A549 (cell line): ENCODE results near the gene PRDM12.

Experiments used
- EP300 ChIP-seq, 2 experiments: fragments of >200 bp; sonication (Bioruptor Twin); formaldehyde crosslinking; IDR thresholded peaks; 2 replicates in 1 of 2; 3 replicates in 1 of 2; pipeline ENCODE4 v1.6.1; 2016 to 2017
- JUNB ChIP-seq: fragments of >200 bp; sonication (Bioruptor Twin); formaldehyde crosslinking; IDR thresholded peaks from 2 replicates; pipeline ENCODE4 v1.6.1; 2016
- POLR2A ChIP-seq: IDR thresholded peaks from 2 replicates; pipeline ENCODE4 v1.6.1; 2012; ENCODE audit warnings: mild to moderate bottlenecking, low read length
- SMC3 ChIP-seq: fragments of >200 bp; sonication (Bioruptor Twin); formaldehyde crosslinking; IDR thresholded peaks from 3 replicates; pipeline ENCODE4 v1.6.1; 2018; ENCODE audit warnings: inconsistent platforms
- ZFP36 ChIP-seq: fragments of 450-650 bp; IDR thresholded peaks from 2 replicates; pipeline ENCODE4 v1.6.1; 2014; ENCODE audit warnings: borderline replicate concordance; ENCODE audit not compliant: partially characterized antibody
- TF ChIP-seq, protein P1 (sequence below): fragments of >200 bp; sonication (Bioruptor Twin); formaldehyde crosslinking; IDR thresholded peaks from 3 replicates; pipeline ENCODE4 v1.5.1; 2016
- TF ChIP-seq, protein P2 (sequence below): IDR thresholded peaks from 2 replicates; pipeline ENCODE4 v1.6.1; 2012

DNA sequence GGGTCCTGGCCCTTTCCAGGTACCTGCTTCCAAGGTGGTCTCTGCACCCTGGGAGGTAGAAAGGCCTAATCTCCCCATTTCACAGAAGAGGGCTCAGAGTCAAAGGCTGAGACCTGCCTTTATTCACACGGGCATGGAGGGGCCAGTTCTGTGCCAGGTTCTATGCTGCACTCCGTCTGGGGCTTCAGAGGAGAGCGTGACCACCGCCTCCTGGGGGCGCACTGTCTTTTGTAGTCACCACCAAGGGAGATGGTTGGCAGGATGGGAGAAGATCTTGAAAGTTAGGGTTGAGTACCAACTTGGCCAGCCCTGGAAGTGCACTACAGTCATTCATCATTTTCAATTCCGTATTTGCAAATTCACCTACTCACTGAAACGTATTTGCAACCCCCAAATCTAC lies 23.7 kb upstream of the PRDM12 start:
- TF ChIP-seq, protein P1, sequence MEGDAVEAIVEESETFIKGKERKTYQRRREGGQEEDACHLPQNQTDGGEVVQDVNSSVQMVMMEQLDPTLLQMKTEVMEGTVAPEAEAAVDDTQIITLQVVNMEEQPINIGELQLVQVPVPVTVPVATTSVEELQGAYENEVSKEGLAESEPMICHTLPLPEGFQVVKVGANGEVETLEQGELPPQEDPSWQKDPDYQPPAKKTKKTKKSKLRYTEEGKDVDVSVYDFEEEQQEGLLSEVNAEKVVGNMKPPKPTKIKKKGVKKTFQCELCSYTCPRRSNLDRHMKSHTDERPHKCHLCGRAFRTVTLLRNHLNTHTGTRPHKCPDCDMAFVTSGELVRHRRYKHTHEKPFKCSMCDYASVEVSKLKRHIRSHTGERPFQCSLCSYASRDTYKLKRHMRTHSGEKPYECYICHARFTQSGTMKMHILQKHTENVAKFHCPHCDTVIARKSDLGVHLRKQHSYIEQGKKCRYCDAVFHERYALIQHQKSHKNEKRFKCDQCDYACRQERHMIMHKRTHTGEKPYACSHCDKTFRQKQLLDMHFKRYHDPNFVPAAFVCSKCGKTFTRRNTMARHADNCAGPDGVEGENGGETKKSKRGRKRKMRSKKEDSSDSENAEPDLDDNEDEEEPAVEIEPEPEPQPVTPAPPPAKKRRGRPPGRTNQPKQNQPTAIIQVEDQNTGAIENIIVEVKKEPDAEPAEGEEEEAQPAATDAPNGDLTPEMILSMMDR, result no peak
- TF ChIP-seq, protein P2, sequence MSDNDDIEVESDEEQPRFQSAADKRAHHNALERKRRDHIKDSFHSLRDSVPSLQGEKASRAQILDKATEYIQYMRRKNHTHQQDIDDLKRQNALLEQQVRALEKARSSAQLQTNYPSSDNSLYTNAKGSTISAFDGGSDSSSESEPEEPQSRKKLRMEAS, result no peak
- TF ChIP-seq POLR2A (no peak), EP300 (IDR thresholded peaks at IDR 0.05) (no peak), SMC3 (no peak), JUNB (no peak), ZFP36 (no peak)
